DOHH2 (cell line): ENCODE data around the gene TNIP3.

Source experiments
- EZH2phosphoT487 ChIP-seq: fragments of 200-600 bp; sonication (generic); IDR thresholded peaks from 2 replicates; pipeline ENCODE4 v1.6.1; 2017; ENCODE audit warnings: borderline replicate concordance, mild to moderate bottlenecking, antibody characterized with exemption, low read length, moderate library complexity, mixed read lengths
- TF ChIP-seq, protein P1 (sequence below): fragments of 200-600 bp; sonication (generic); IDR thresholded peaks from one replicate; pipeline ENCODE4 v1.5.1; 2014; ENCODE audit warnings: antibody characterized with exemption, mild to moderate bottlenecking, low read depth, low read length; ENCODE audit not compliant: poor library complexity, severe bottlenecking

DNA sequence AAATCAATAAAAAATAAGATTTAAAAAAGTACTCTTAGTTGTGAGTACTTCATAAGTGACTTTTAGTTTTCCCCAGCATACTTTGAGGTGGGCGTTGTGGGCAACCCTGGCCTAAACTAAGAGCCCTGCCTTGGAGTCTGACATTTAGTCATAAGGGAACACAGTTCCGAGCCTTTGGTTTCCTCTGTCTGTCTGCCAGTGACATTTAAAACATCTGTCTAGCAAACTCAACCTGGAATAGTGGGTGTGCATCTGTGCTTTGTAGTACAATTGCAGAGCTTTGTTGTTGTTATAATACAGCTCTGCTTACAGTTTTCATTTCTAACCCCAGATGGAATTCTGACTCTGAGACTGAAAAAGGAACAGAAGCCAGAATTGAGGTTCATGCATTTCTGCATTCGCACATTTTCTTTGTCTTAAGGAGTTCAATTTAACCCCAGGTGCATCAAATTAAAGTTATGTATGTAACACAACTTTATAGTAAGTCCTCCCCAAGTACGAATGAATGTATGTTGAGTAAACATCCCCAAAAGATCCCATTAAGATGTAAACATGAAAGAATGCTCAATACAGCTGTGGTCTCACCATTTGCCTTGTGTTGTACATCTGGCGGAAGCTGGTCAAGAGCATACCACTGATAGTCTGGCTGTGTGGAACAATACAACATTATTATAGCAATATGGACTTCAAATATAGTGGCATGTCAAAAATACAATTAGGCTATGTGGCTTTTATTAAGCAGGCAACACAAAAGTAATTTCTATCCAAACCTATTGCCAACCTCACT, 25.9 kb downstream of the TNIP3 start:
- TF ChIP-seq, protein P1, sequence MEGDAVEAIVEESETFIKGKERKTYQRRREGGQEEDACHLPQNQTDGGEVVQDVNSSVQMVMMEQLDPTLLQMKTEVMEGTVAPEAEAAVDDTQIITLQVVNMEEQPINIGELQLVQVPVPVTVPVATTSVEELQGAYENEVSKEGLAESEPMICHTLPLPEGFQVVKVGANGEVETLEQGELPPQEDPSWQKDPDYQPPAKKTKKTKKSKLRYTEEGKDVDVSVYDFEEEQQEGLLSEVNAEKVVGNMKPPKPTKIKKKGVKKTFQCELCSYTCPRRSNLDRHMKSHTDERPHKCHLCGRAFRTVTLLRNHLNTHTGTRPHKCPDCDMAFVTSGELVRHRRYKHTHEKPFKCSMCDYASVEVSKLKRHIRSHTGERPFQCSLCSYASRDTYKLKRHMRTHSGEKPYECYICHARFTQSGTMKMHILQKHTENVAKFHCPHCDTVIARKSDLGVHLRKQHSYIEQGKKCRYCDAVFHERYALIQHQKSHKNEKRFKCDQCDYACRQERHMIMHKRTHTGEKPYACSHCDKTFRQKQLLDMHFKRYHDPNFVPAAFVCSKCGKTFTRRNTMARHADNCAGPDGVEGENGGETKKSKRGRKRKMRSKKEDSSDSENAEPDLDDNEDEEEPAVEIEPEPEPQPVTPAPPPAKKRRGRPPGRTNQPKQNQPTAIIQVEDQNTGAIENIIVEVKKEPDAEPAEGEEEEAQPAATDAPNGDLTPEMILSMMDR, result no peak
- no peak for TF ChIP-seq EZH2phosphoT487
